Left lung (tissue), 10 donors: ENCODE results near the gene PHAF1. TPM values are rescaled to one million over a fixed set of nuclear protein-coding genes. Genes with fewer than 3 reads are reported as not detected.
A peak's percentile ranks its signal among the peaks of the same experiment; 100 is the strongest.

ENCODE experiments used
- ATAC-seq: fragments of 200-7000 bp; cut with Tn5 transposase; one replicate; pipeline ENCODE4 v1.9.1; 2020; ENCODE audit warnings: moderate library complexity
- DNase-seq, 4 donors: peaks; one replicate each; pipeline ENCODE4 v3.0.0-alpha.2; 2013 to 2020
- H3K27ac ChIP-seq, 2 donors: fragments of 200-600 bp; sonication (generic) in 1 of 2; one replicate each; pipeline versions ENCODE4 v1.5.0 to v1.8.0; 2020 to 2021
- H3K27me3 ChIP-seq, 2 donors: fragments of 200-600 bp; sonication (generic) in 1 of 2; one replicate each; pipeline versions ENCODE4 v1.5.0 to v1.8.0; 2020 to 2021
- H3K36me3 ChIP-seq, 2 donors: fragments of 200-600 bp; sonication (generic) in 1 of 2; one replicate each; pipeline versions ENCODE4 v1.5.0 to v1.8.0; 2020 to 2021
- H3K4me1 ChIP-seq, 2 donors: fragments of 200-600 bp; one replicate each; pipeline ENCODE4 v1.8.0; 2021
- H3K4me3 ChIP-seq, 2 donors: fragments of 200-600 bp; sonication (generic) in 1 of 2; one replicate each; pipeline versions ENCODE4 v1.5.0 to v1.8.0; 2020 to 2021; ENCODE audit warnings: mild to moderate bottlenecking in 1 of 2
- H3K9me3 ChIP-seq, 2 donors: fragments of 200-600 bp; sonication (generic) in 1 of 2; one replicate each; pipeline versions ENCODE4 v1.5.0 to v1.8.0; 2020 to 2021
- intact Hi-C, 2 donors: fragments of 100-400 bp; cut with DNase I; formaldehyde crosslinking; loops; one replicate each; pipeline versions ENCODE4 v1.11.2 to v1.14.2; 2022
- polyA plus RNA-seq, 6 donors: library from polyadenylated mRNA; unstranded; fragments of 120-200 nt; gene quantifications; one replicate each; pipeline ENCODE4 v1.2.1, GENCODE V29; 2013; ENCODE audit not compliant: insufficient read length in 6 of 6
- total RNA-seq, 2 donors: library from RNA; stranded (reverse); fragmentation: NEBNext Ultra II Directional; extraction: Animal tissue kit (Norgen Biotek cat#: 25700); gene quantifications; one replicate each; pipeline ENCODE4 v1.2.1, GENCODE V29; 2021
- TF ChIP-seq, protein P1 (sequence below), 2 donors: fragments of 200-600 bp; sonication (generic) in 1 of 2; IDR thresholded peaks; one replicate each; pipeline versions ENCODE4 v1.5.0 to v1.8.0; 2021; ENCODE audit warnings: antibody characterized with exemption in 2 of 2
- donor health status: DM: no; HTN: yes; CAD: no.
- donor health status: DM: no; HTN: no; CAD: no.

Gene PHAF1
- total and polyA plus RNA-seq, 8 donors = 12.3 to 26.5 (median 23.5) TPM

DNA sequence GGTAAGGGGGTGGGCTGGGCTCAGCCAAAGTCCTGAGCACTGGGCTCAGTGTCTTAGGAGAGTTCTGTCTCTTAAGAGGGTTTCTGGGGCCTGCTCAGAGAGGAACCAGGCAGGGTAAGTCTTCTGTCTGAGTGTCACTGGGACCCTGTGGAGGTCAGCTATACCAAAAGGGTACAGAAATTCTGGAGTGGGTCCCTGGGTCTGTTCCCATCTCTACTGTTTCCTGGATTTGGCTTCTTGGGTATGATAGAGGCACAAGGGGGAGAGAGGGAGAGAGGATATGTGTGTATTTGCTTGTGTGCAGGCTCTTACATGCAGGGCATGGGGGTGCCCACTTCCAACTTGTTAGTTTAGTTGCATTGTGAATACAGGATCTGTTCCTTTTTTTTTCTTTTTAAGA lies 83.8 kb downstream of the PHAF1 start:
- DNase-seq (peak in 1 of 4 donors; percentile 2), ATAC-seq (no peak)
- Histone ChIP-seq H3K36me3 (peaks cover 0 to 52% of the 10 kb centered on the region in 2 donors), H3K4me1 (peaks cover 18 to 65% of the 10 kb centered on the region in 2 donors), H3K9me3 (no peaks in the 10 kb centered on the region), H3K27me3 (no peaks in the 10 kb centered on the region), H3K27ac (no peak overlapping the region), H3K4me3 (peak overlapping the region in 1 of 2 donors; percentile 99)
- intact Hi-C loops = no loop called here
- TF ChIP-seq, protein P1, sequence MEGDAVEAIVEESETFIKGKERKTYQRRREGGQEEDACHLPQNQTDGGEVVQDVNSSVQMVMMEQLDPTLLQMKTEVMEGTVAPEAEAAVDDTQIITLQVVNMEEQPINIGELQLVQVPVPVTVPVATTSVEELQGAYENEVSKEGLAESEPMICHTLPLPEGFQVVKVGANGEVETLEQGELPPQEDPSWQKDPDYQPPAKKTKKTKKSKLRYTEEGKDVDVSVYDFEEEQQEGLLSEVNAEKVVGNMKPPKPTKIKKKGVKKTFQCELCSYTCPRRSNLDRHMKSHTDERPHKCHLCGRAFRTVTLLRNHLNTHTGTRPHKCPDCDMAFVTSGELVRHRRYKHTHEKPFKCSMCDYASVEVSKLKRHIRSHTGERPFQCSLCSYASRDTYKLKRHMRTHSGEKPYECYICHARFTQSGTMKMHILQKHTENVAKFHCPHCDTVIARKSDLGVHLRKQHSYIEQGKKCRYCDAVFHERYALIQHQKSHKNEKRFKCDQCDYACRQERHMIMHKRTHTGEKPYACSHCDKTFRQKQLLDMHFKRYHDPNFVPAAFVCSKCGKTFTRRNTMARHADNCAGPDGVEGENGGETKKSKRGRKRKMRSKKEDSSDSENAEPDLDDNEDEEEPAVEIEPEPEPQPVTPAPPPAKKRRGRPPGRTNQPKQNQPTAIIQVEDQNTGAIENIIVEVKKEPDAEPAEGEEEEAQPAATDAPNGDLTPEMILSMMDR (IDR thresholded peaks at IDR 0.05) = no peak

DNA sequence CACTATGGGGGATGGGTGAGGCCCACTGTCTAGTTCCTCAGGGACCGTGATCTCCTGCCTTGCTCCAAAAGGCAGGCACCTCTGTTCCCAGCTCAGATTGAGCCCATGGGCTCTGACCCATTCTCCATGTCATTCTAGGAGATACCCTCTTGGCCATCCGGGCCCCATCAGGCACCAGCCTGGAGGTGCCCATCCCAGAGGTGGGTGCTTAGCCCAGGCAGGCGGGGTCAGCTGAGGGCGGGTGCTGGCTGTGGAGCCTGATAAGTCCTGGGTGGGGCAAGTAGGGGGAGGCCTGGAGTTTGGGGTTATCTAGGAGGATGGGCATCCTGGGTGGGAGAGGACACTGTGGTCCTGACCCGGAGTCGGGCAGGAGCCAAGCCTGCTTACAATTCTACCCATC lies 84.5 kb downstream of the PHAF1 start:
- H3K27me3 ChIP-seq = no peaks in the 10 kb centered on the region
- DNase-seq (peak in 1 of 4 donors; percentile 74), ATAC-seq (no peak)
- peaks cover 18 to 66% of the 10 kb centered on the region in 2 donors for H3K4me1 ChIP-seq
- peaks cover 0 to 59% of the 10 kb centered on the region in 2 donors for H3K36me3 ChIP-seq
- H3K9me3 ChIP-seq = no peaks in the 10 kb centered on the region
- no peak overlapping the region for H3K27ac ChIP-seq
- H3K4me3 ChIP-seq = no peak overlapping the region
- TF ChIP-seq, protein P1 (IDR thresholded peaks at IDR 0.05) = no peak
- intact Hi-C loops = no loop called here

DNA sequence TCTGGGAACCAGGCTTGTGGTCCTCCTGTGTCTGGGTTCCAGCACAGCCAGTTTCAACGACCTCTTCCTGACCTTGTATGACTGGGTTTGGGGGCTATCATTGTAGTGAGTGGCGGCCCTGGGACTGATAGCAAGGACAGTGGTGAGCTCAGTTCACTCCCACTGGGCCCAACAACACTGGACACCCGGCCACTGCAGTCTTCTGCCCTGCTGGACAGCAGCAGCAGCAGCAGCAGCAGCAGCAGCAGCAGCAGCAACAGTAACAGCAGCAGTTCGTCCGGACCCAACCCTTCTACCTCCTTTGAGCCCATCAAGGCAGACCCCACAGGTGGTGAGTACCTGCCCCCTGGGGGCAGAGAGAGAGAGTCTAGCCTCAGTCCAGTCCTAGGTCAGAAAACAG lies 85.9 kb downstream of the PHAF1 start:
- Histone ChIP-seq H3K36me3 (peaks cover 0 to 71% of the 10 kb centered on the region in 2 donors), H3K4me3 (no peak overlapping the region), H3K9me3 (no peaks in the 10 kb centered on the region), H3K27ac (no peak overlapping the region), H3K4me1 (peaks cover 18 to 69% of the 10 kb centered on the region in 2 donors), H3K27me3 (no peaks in the 10 kb centered on the region)
- intact Hi-C loops = no loop called here
- ATAC-seq (no peak), DNase-seq (peak in 1 of 4 donors; percentile 28)
- TF ChIP-seq, protein P1 (IDR thresholded peaks at IDR 0.05) = no peak

DNA sequence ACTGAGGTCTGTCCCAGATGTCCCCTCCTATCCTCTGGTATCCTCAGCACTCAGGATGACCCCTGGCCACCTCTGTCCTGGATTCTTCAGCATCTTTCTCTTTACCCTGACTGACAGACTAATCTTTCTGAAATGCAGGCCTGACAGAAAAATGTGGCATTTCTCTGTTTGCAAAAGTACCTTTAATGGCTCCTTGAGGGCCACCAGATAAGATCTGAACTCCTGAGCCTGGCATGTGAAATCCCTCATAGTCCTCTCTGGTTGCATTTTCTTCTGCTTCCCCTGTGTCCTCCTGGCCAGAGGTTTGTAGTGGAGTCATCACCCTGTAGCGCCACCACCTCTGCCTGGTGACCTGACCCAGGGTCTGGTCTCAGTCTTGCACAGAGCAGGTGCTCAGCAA lies 87.1 kb downstream of the PHAF1 start:
- H3K4me1 ChIP-seq = peaks cover 15 to 59% of the 10 kb centered on the region in 2 donors
- intact Hi-C loops = no loop called here
- H3K4me3 ChIP-seq = no peak overlapping the region
- TF ChIP-seq, protein P1 (IDR thresholded peaks at IDR 0.05) = no peak
- no peaks in the 10 kb centered on the region for H3K27me3 ChIP-seq
- H3K9me3 ChIP-seq = no peaks in the 10 kb centered on the region
- no peak overlapping the region for H3K27ac ChIP-seq
- no peak for DNase-seq
- no peak for ATAC-seq
- H3K36me3 ChIP-seq = peaks cover 0 to 83% of the 10 kb centered on the region in 2 donors

DNA sequence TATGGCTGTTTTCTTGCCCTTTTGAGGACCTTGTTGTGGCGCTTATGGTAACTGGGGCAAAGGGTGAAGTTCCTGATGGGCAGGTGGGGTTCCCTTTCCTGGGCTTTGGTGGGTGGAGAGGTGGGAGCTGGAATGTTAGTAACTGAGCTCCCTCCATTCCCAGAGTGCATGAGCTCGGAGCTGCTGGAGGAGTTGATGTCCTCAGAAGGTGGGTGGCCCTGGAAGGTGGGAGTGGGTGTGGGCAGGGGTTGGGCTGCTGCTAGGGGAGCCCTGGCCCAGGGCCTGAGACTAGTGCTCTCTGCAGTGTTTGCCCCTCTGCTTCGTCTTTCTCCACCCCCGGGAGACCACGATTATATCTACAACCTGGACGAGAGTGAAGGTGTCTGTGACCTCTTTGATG lies 88.0 kb downstream of the PHAF1 start:
- Histone ChIP-seq H3K27me3 (no peaks in the 10 kb centered on the region), H3K9me3 (no peaks in the 10 kb centered on the region), H3K27ac (peak overlapping the region in 1 of 2 donors; percentile 61), H3K4me1 (peaks cover 13 to 56% of the 10 kb centered on the region in 2 donors), H3K4me3 (no peak overlapping the region), H3K36me3 (peaks cover 0 to 91% of the 10 kb centered on the region in 2 donors)
- DNase-seq (peak in 1 of 4 donors; percentile 32), ATAC-seq (no peak)
- TF ChIP-seq, protein P1 (IDR thresholded peaks at IDR 0.05) = no peak
- intact Hi-C loops = no loop called here

Other genes with a start within 250 kb of the PHAF1 start
- 10 to 100 TPM; 17.4 to 36.3 TPM for gene PDP2, start 229.4 kb upstream of the PHAF1 start, total RNA-seq
- 10 to 100 TPM in 2 of 6 donors, 1 to 10 TPM in 4; 8.9 to 10.8 (median 9.2) TPM for gene PDP2, start 229.4 kb upstream of the PHAF1 start, polyA plus RNA-seq
- gene CDH16, start 191.1 kb upstream of the PHAF1 start, total RNA-seq = under 1 TPM in 1 of 2 donors, not detected in 1; 0.32 TPM
- gene CDH16, start 191.1 kb upstream of the PHAF1 start, polyA plus RNA-seq = 10 to 100 TPM; 23.8 to 68.1 (median 49.1) TPM
- 10 to 100 TPM in 1 of 2 donors, 1 to 10 TPM in 1; 8.2 to 31.8 TPM for gene RRAD, start 184.4 kb upstream of the PHAF1 start, total RNA-seq
- 10 to 100 TPM in 2 of 6 donors, 1 to 10 TPM in 4; 8.1 to 14.3 (median 9.0) TPM for gene RRAD, start 184.4 kb upstream of the PHAF1 start, polyA plus RNA-seq
- 10 to 100 TPM; 81.7 to 82.5 TPM for gene CIAO2B, start 175.5 kb upstream of the PHAF1 start, total RNA-seq
- gene CIAO2B, start 175.5 kb upstream of the PHAF1 start, polyA plus RNA-seq = 10 to 100 TPM; 70.9 to 84.0 (median 80.8) TPM
- gene CES2, start 174.4 kb upstream of the PHAF1 start, total RNA-seq = 10 to 100 TPM; 31.7 to 38.4 TPM
- gene CES2, start 174.4 kb upstream of the PHAF1 start, polyA plus RNA-seq = 10 to 100 TPM; 33.0 to 41.8 (median 35.7) TPM
- gene CES3, start 148.7 kb upstream of the PHAF1 start, total RNA-seq = 1 to 10 TPM in 1 of 2 donors, under 1 TPM in 1; 0.79 to 1.6 TPM
- gene CES3, start 148.7 kb upstream of the PHAF1 start, polyA plus RNA-seq = 1 to 10 TPM; 3.5 to 5.3 (median 4.8) TPM
- 10 to 100 TPM in 1 of 2 donors, 1 to 10 TPM in 1; 9.3 to 14.3 TPM for gene CES4A, start 121.4 kb upstream of the PHAF1 start, total RNA-seq
- 10 to 100 TPM in 1 of 6 donors, 1 to 10 TPM in 5; 6.1 to 10.0 (median 7.8) TPM for gene CES4A, start 121.4 kb upstream of the PHAF1 start, polyA plus RNA-seq
- gene CBFB, start 80.8 kb upstream of the PHAF1 start, total RNA-seq = 10 to 100 TPM; 46.8 to 47.6 TPM
- 10 to 100 TPM; 58.4 to 69.9 (median 64.8) TPM for gene CBFB, start 80.8 kb upstream of the PHAF1 start, polyA plus RNA-seq
- gene B3GNT9, start 41.1 kb downstream of the PHAF1 start, total RNA-seq = 10 to 100 TPM; 18.6 to 29.4 TPM
- gene B3GNT9, start 41.1 kb downstream of the PHAF1 start, polyA plus RNA-seq = 10 to 100 TPM; 16.2 to 25.7 (median 19.9) TPM
- 10 to 100 TPM; 25.1 to 25.5 TPM for gene TRADD, start 50.0 kb downstream of the PHAF1 start, total RNA-seq
- 1 to 10 TPM; 5.8 to 8.6 (median 7.8) TPM for gene TRADD, start 50.0 kb downstream of the PHAF1 start, polyA plus RNA-seq
- gene FBXL8, start 50.0 kb downstream of the PHAF1 start, total RNA-seq = 10 to 100 TPM; 22.1 to 22.9 TPM
- gene FBXL8, start 50.0 kb downstream of the PHAF1 start, polyA plus RNA-seq = 1 to 10 TPM; 1.8 to 4.1 (median 3.2) TPM
- 10 to 100 TPM; 28.1 to 38.2 TPM for gene HSF4, start 54.8 kb downstream of the PHAF1 start, total RNA-seq
- gene HSF4, start 54.8 kb downstream of the PHAF1 start, polyA plus RNA-seq = 1 to 10 TPM; 2.5 to 5.9 (median 4.8) TPM
- 10 to 100 TPM; 29.5 to 36.7 TPM for gene NOL3, start 60.6 kb downstream of the PHAF1 start, total RNA-seq
- gene NOL3, start 60.6 kb downstream of the PHAF1 start, polyA plus RNA-seq = 10 to 100 TPM; 11.9 to 19.6 (median 17.3) TPM
- 10 to 100 TPM; 36.8 to 44.7 TPM for gene MATCAP1, start 74.0 kb downstream of the PHAF1 start, total RNA-seq
- gene MATCAP1, start 74.0 kb downstream of the PHAF1 start, polyA plus RNA-seq = 10 to 100 TPM; 43.5 to 66.9 (median 59.5) TPM
- 10 to 100 TPM; 10.9 to 16.9 TPM for gene EXOC3L1, start 80.2 kb downstream of the PHAF1 start, total RNA-seq
- gene EXOC3L1, start 80.2 kb downstream of the PHAF1 start, polyA plus RNA-seq = 10 to 100 TPM in 2 of 6 donors, 1 to 10 TPM in 4; 7.5 to 13.7 (median 9.7) TPM
- 10 to 100 TPM; 47.7 to 81.4 TPM for gene E2F4, start 82.2 kb downstream of the PHAF1 start, total RNA-seq
- gene E2F4, start 82.2 kb downstream of the PHAF1 start, polyA plus RNA-seq = 10 to 100 TPM; 45.7 to 70.8 (median 53.9) TPM
- gene ELMO3, start 89.2 kb downstream of the PHAF1 start, total RNA-seq = 10 to 100 TPM; 14.8 to 21.2 TPM
- gene ELMO3, start 89.2 kb downstream of the PHAF1 start, polyA plus RNA-seq = 1 to 10 TPM; 4.9 to 9.6 (median 6.8) TPM
- 10 to 100 TPM; 43.8 to 56.9 TPM for gene TMEM208, start 117.2 kb downstream of the PHAF1 start, total RNA-seq
- 10 to 100 TPM; 23.1 to 26.4 (median 24.8) TPM for gene TMEM208, start 117.2 kb downstream of the PHAF1 start, polyA plus RNA-seq
- gene FHOD1, start 137.5 kb downstream of the PHAF1 start, total RNA-seq = 100 to 1,000 TPM in 1 of 2 donors, 10 to 100 TPM in 1; 68.4 to 132 TPM
- gene FHOD1, start 137.5 kb downstream of the PHAF1 start, polyA plus RNA-seq = 100 to 1,000 TPM; 161 to 300 (median 202) TPM
- gene SLC9A5, start 139.0 kb downstream of the PHAF1 start, total RNA-seq = 1 to 10 TPM; 3.2 to 4.0 TPM
- 10 to 100 TPM; 18.8 to 26.1 (median 22.6) TPM for gene SLC9A5, start 139.0 kb downstream of the PHAF1 start, polyA plus RNA-seq
- 10 to 100 TPM; 24.9 to 28.5 TPM for gene PLEKHG4, start 169.6 kb downstream of the PHAF1 start, total RNA-seq
- 10 to 100 TPM; 28.8 to 40.3 (median 35.6) TPM for gene PLEKHG4, start 169.6 kb downstream of the PHAF1 start, polyA plus RNA-seq
- gene KCTD19, start 216.8 kb downstream of the PHAF1 start, total RNA-seq = under 1 TPM in 1 of 2 donors, not detected in 1; 0.73 TPM
- gene KCTD19, start 216.8 kb downstream of the PHAF1 start, polyA plus RNA-seq = 10 to 100 TPM in 1 of 6 donors, 1 to 10 TPM in 5; 6.9 to 13.1 (median 8.4) TPM
- 10 to 100 TPM in 1 of 2 donors, 1 to 10 TPM in 1; 3.0 to 19.5 TPM for gene LRRC36, start 216.9 kb downstream of the PHAF1 start, total RNA-seq
- 10 to 100 TPM; 46.6 to 73.6 (median 62.2) TPM for gene LRRC36, start 216.9 kb downstream of the PHAF1 start, polyA plus RNA-seq